Activated CD4-positive, alpha-beta T cell treated with anti-CD3 and anti-CD28 coated beads, Interleukin-2, amount 50 U/mL, for 48 hours (primary cell): ENCODE measurements around the gene TRPM1.

ENCODE experiments used
- DNase-seq, 2 experiments: peaks; one replicate each; pipeline ENCODE4 v3.0.0-alpha.2; 2020

TRPM1 gene

GRCh38 chr15:31101262-31102038 is at the start of gene TRPM1:
Gene TRPM1 (minus strand): TSS chr15:31101725. CDS start chr15:31081355, 20,370 bp downstream.
- no peak for DNase-seq

- DNase-seq, result no peak
These were observed 49.3 kb upstream of the TRPM1 start for GRCh38 chr15:31150732-31151231.

GRCh38 chr15:31149987-31150386 is 48.5 kb upstream of the TRPM1 start:
- no peak for DNase-seq

GRCh38 chr15:31149088-31149505 is 47.6 kb upstream of the TRPM1 start:
- DNase-seq, result no peak

- DNase-seq, result no peak
These were observed 47.0 kb upstream of the TRPM1 start for GRCh38 chr15:31148297-31149087.

- no peak for DNase-seq
These were observed 46.4 kb upstream of the TRPM1 start for GRCh38 chr15:31147944-31148296.

- no peak for DNase-seq
These were observed 45.9 kb upstream of the TRPM1 start for GRCh38 chr15:31147456-31147855.

GRCh38 chr15:31145271-31145911 is 43.9 kb upstream of the TRPM1 start:
- DNase-seq, result no peak

- no peak for DNase-seq
These were observed 40.3 kb upstream of the TRPM1 start for GRCh38 chr15:31141792-31142191.

GRCh38 chr15:31136607-31137328 is 35.2 kb upstream of the TRPM1 start:
- DNase-seq, result no peak

GRCh38 chr15:31136016-31136415 is 34.5 kb upstream of the TRPM1 start:
- DNase-seq, result no peak

- DNase-seq, result no peak
These were observed 34.0 kb upstream of the TRPM1 start for GRCh38 chr15:31135523-31135922.

- DNase-seq, result no peak
These were observed 32.4 kb upstream of the TRPM1 start for GRCh38 chr15:31133890-31134289.

- no peak for DNase-seq
These were observed 30.4 kb upstream of the TRPM1 start for GRCh38 chr15:31131853-31132375.

- DNase-seq, result no peak
These were observed 29.2 kb upstream of the TRPM1 start for GRCh38 chr15:31130576-31131237.

GRCh38 chr15:31129769-31130303 is 28.3 kb upstream of the TRPM1 start:
- DNase-seq, result no peak

GRCh38 chr15:31128919-31129768 is 27.6 kb upstream of the TRPM1 start:
- peak; percentile 84 for DNase-seq

- no peak for DNase-seq
These were observed 27.0 kb upstream of the TRPM1 start for GRCh38 chr15:31128477-31128876.

- DNase-seq, result no peak
These were observed 26.2 kb upstream of the TRPM1 start for GRCh38 chr15:31127596-31128261.

- no peak for DNase-seq
These were observed 23.5 kb upstream of the TRPM1 start for GRCh38 chr15:31125061-31125460.
